Gastroesophageal sphincter (tissue), 3 donors: ENCODE measurements around the gene ZBTB25.

Source experiments
- EP300 ChIP-seq: sonication (generic); formaldehyde crosslinking; IDR thresholded peaks from one replicate; pipeline ENCODE4 v1.6.1; 2017; ENCODE audit warnings: antibody characterized with exemption, mild to moderate bottlenecking
- POLR2A ChIP-seq, 2 donors: fragments of 450-650 bp; IDR thresholded peaks; one replicate each; pipeline ENCODE4 v1.6.1; 2017; ENCODE audit warnings: antibody characterized with exemption in 2 of 2, mild to moderate bottlenecking in 2 of 2, moderate library complexity in 1 of 2
- TF ChIP-seq, protein P1 (sequence below), 4 experiments: fragments of 200-600 bp in 2 of 4; fragments of 450-650 bp in 2 of 4; sonication (generic) in 1 of 4; IDR thresholded peaks; one replicate each; pipeline ENCODE4 v1.5.1; 2017 to 2019; ENCODE audit warnings: antibody characterized with exemption in 4 of 4, mild to moderate bottlenecking in 2 of 4, moderate library complexity in 2 of 4

DNA sequence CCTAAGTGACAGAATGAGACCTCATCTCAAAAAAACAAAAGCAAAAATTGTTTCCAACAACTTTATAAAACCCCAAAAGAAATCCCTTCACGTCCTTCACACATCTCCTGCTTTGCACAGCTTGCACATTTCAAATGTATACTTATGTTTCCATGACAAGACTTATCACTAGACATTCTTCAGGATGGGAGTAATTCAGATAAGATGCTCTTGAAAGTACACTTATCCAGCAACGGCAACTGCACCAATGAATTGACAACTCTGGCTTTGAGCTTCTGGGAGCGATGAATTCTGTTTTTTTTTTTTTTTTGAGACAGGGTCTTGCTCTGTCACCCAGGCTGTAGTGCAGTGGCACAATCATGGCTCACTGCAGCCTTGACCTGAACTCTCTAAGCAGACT is 69.1 kb downstream of the ZBTB25 start:
- TF ChIP-seq, protein P1, sequence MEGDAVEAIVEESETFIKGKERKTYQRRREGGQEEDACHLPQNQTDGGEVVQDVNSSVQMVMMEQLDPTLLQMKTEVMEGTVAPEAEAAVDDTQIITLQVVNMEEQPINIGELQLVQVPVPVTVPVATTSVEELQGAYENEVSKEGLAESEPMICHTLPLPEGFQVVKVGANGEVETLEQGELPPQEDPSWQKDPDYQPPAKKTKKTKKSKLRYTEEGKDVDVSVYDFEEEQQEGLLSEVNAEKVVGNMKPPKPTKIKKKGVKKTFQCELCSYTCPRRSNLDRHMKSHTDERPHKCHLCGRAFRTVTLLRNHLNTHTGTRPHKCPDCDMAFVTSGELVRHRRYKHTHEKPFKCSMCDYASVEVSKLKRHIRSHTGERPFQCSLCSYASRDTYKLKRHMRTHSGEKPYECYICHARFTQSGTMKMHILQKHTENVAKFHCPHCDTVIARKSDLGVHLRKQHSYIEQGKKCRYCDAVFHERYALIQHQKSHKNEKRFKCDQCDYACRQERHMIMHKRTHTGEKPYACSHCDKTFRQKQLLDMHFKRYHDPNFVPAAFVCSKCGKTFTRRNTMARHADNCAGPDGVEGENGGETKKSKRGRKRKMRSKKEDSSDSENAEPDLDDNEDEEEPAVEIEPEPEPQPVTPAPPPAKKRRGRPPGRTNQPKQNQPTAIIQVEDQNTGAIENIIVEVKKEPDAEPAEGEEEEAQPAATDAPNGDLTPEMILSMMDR (IDR thresholded peaks at IDR 0.05): no peak
- TF ChIP-seq EP300: no peak
- TF ChIP-seq POLR2A (IDR thresholded peaks at IDR 0.05): no peak
